Sigmoid colon (tissue), 7 donors: Measurements from ENCODE around the gene RAB7B. TPM values are rescaled to one million over a fixed set of nuclear protein-coding genes. Genes with fewer than 3 reads are reported as not detected.
A peak's percentile ranks its signal among the peaks of the same experiment; 100 is the strongest.

Experiments used
- DNase-seq: peaks from one replicate; pipeline ENCODE4 v3.0.0-alpha.2; 2019
- H3K27ac ChIP-seq, 4 donors: fragments of 200-600 bp; sonication (generic); one replicate each; pipeline ENCODE4 v1.5.1; 2016 to 2019; ENCODE audit warnings: mild to moderate bottlenecking in 1 of 4
- H3K27me3 ChIP-seq, 3 donors: fragments of 200-600 bp; sonication (generic); one replicate each; pipeline ENCODE4 v1.5.1; 2019; ENCODE audit warnings: mild to moderate bottlenecking in 1 of 3
- H3K36me3 ChIP-seq, 4 donors: fragments of 200-600 bp; sonication (generic); one replicate each; pipeline ENCODE4 v1.5.1; 2016 to 2019
- H3K4me1 ChIP-seq, 4 donors: fragments of 200-600 bp; sonication (generic); one replicate each; pipeline ENCODE4 v1.5.1; 2017 to 2019
- H3K4me3 ChIP-seq, 4 donors: fragments of 200-600 bp; sonication (generic); one replicate each; pipeline ENCODE4 v1.5.1; 2017 to 2019; ENCODE audit warnings: mild to moderate bottlenecking in 2 of 4, moderate library complexity in 1 of 4
- H3K9me3 ChIP-seq, 4 donors: fragments of 200-600 bp in 3 of 4; sonication (generic) in 3 of 4; one replicate each; pipeline versions ENCODE4 v1.5.1 to v1.6.1; 2013 to 2019
- EP300 ChIP-seq, 4 donors: sonication (generic); formaldehyde crosslinking; IDR thresholded peaks; one replicate each; pipeline ENCODE4 v1.6.1; 2017; ENCODE audit warnings: antibody characterized with exemption in 4 of 4
- POLR2A ChIP-seq, 2 donors: fragments of 450-650 bp; IDR thresholded peaks; one replicate each; pipeline ENCODE4 v1.6.1; 2016; ENCODE audit warnings: antibody characterized with exemption in 2 of 2, mild to moderate bottlenecking in 2 of 2, moderate library complexity in 2 of 2
- POLR2AphosphoS5 ChIP-seq, 4 donors: sonication (generic); formaldehyde crosslinking; IDR thresholded peaks; one replicate each; pipeline ENCODE4 v1.6.1; 2017; ENCODE audit warnings: antibody characterized with exemption in 4 of 4
- WGBS, 2 donors: extraction: QIAGEN DNeasy Blood & Tissue Kit; methylation state at CpG; one replicate each; pipeline ENCODE4 v1.1.7; 2013; 5-methylcytosine and 5-hydroxymethylcytosine counted together
- intact Hi-C: fragments of 100-400 bp; cut with DNase I; formaldehyde crosslinking; loops from one replicate; pipeline ENCODE4 v1.15.1; 2023
- polyA plus RNA-seq, 3 donors: library from polyadenylated mRNA; stranded (reverse); fragments of 200-250 nt; gene quantifications; one replicate each; pipeline ENCODE4 v1.2.3, GENCODE V29; 2013
- total RNA-seq, 4 donors: library from RNA; depleted of rRNA; stranded (reverse); fragments of >200 nt; gene quantifications; one replicate each; pipeline ENCODE4 v1.1.0, GENCODE V29; 2016
- TF ChIP-seq, protein P1 (sequence below), 4 experiments: fragments of 450-650 bp in 3 of 4; fragments of 200-600 bp in 1 of 4; IDR thresholded peaks; one replicate each; pipeline ENCODE4 v1.5.1; 2016 to 2019; ENCODE audit warnings: antibody characterized with exemption in 4 of 4, mild to moderate bottlenecking in 3 of 4, moderate library complexity in 2 of 4
- donor health status: healthy with polysubstance abuse.
- donor health status: Bipolar disorder and iron deficiency.
- donor health status: healthy.

Gene RAB7B
- total and polyA plus RNA-seq, 7 donors: 0.27 to 5.3 (median 1.8) TPM

DNA sequence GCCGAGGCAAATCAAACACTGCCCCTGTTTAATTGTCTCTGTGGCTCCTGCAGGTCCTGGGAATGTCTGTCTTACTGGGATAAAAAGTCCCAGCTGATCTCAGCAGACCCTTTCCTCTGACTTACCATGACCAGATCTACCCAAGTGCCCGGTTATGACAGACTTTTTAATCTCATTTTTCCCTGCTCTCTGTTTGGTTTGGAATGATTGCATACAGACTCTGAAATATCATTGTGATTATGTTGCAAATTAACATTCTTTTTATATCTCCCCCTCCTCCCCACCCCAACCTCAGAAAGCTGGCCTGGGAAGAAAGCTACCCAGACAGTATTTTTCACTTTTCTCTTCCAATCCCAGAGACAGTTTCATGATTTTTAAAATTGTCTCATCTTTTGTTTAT lies 16.3 kb downstream of the RAB7B start:
- Histone ChIP-seq H3K36me3 (peaks cover 0 to 11% (median 0%) of the 10 kb centered on the region in 4 donors), H3K4me1 (no peaks in the 10 kb centered on the region), H3K27ac (no peak overlapping the region), H3K4me3 (no peak overlapping the region), H3K27me3 (no peaks in the 10 kb centered on the region), H3K9me3 (no peaks in the 10 kb centered on the region)
- TF ChIP-seq, protein P1, sequence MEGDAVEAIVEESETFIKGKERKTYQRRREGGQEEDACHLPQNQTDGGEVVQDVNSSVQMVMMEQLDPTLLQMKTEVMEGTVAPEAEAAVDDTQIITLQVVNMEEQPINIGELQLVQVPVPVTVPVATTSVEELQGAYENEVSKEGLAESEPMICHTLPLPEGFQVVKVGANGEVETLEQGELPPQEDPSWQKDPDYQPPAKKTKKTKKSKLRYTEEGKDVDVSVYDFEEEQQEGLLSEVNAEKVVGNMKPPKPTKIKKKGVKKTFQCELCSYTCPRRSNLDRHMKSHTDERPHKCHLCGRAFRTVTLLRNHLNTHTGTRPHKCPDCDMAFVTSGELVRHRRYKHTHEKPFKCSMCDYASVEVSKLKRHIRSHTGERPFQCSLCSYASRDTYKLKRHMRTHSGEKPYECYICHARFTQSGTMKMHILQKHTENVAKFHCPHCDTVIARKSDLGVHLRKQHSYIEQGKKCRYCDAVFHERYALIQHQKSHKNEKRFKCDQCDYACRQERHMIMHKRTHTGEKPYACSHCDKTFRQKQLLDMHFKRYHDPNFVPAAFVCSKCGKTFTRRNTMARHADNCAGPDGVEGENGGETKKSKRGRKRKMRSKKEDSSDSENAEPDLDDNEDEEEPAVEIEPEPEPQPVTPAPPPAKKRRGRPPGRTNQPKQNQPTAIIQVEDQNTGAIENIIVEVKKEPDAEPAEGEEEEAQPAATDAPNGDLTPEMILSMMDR (IDR thresholded peaks at IDR 0.05): no peak
- no peak for TF ChIP-seq POLR2A (IDR thresholded peaks at IDR 0.05)
- no peak for TF ChIP-seq EP300 (IDR thresholded peaks at IDR 0.05)
- TF ChIP-seq POLR2AphosphoS5 (IDR thresholded peaks at IDR 0.05): no peak
- intact Hi-C loops: no loop called here
- DNase-seq: no peak
- WGBS, 2 donors: 69 to 73% methylated on average over 2 of the region's 2 CpGs

DNA sequence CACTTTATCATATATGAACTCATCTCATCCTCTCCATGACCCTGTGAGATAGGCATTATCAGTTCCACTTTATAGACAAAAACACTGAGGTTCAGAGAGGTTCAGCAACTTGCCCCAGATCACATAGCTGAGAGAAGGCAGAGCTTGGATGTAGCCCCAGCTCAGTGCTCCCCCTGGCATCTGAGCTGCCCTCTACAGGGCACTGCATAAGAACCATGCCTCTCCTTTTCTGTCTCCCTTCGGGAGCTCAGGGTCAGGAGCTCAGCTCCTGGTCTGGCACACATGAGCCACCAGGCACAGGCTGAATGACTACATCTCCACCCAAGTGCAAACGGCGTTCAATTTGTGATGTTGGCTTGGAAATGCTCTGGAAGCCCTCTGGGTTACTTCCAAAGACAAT lies 16.9 kb downstream of the RAB7B start:
- H3K9me3 ChIP-seq: no peaks in the 10 kb centered on the region
- H3K27me3 ChIP-seq: no peaks in the 10 kb centered on the region
- H3K36me3 ChIP-seq: peaks cover 0 to 5% (median 0%) of the 10 kb centered on the region in 4 donors
- DNase-seq: no peak
- no peak for TF ChIP-seq POLR2AphosphoS5 (IDR thresholded peaks at IDR 0.05)
- TF ChIP-seq, protein P1 (IDR thresholded peaks at IDR 0.05): no peak
- TF ChIP-seq POLR2A (IDR thresholded peaks at IDR 0.05): no peak
- TF ChIP-seq EP300 (IDR thresholded peaks at IDR 0.05): no peak
- intact Hi-C loops: no loop called here
- WGBS, 2 donors: 71 to 78% methylated on average over 3 of the region's 3 CpGs
- no peaks in the 10 kb centered on the region for H3K4me1 ChIP-seq
- H3K4me3 ChIP-seq: no peak overlapping the region
- H3K27ac ChIP-seq: no peak overlapping the region

DNA sequence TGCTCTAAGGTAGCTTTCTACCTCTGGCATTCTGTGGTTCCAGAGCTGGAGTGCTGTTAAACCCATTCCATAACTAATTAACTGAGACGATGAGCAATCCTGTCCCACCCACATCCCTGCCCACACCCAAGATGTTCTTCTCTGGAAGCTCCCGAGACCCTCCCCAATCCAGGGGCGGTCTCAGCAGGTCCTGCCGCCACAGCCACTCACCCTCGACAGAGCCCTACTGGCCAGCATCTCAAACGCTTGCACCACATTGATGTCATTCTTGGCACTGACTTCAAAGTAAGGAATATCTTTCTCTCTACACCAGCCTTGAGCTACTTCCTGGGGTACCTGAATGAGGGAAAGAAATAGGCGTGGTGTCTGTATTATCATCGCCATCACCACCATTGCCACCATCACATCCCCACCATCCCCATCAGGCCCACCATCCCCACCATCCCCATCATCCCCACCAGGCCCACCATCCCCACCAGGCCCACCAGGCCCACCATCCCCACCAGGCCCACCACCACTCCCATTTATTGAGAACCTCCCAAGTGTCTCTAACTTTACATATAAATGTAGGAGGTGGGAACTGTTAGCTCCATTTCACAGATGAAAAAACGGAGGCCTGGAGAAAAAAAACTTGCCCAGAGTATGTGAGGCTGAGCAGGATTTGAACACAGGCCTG lies 17.7 kb downstream of the RAB7B start:
- Histone ChIP-seq H3K4me3 (no peak overlapping the region), H3K27me3 (no peaks in the 10 kb centered on the region), H3K9me3 (no peaks in the 10 kb centered on the region), H3K27ac (no peak overlapping the region), H3K4me1 (no peaks in the 10 kb centered on the region), H3K36me3 (no peaks in the 10 kb centered on the region)
- TF ChIP-seq EP300 (IDR thresholded peaks at IDR 0.05) (no peak), POLR2AphosphoS5 (IDR thresholded peaks at IDR 0.05) (no peak), POLR2A (IDR thresholded peaks at IDR 0.05) (no peak)
- TF ChIP-seq, protein P1 (IDR thresholded peaks at IDR 0.05): no peak
- 77 to 85% methylated on average over 9 of the region's 9 CpGs for WGBS, 2 donors
- intact Hi-C loops: no loop called here
- DNase-seq: peak; percentile 46

DNA sequence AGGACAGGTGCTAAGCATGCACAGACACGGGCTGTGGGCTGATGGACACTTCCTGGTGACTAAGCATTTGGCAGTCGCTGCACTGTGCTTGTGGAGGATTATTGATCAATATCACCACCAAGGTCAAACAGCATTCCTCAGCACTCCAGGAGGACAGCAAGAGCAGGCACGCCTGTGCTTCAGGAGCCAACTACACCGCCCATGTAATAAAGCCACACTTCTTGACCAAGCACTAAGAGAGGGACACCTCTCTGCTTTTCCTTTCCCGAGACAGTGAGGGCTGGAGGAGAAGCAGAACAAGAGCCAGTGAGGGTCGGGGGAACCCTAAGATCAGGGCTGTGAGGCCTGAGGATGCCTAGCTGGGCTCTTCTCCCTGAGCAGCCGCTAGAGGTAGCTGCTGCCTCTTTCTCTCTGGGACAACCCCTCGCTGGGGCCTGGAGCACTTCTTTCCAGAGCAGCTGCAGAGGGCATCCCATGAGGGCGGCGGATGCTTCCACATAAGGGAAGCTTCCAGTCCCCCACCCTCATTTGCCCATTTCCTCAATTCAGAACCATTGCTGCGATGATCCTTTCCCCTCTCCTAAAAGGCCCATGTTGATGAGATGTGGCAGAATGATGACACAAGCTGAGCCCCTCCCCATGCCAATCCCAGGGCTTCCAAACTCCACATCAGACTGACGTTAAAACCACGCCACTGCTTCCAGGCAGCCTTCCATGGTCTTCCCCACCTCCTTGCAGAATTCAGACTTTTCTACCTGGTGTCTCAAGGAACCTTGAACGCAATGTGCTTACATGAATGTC lies 19.1 kb downstream of the RAB7B start:
- H3K4me1 ChIP-seq: no peaks in the 10 kb centered on the region
- TF ChIP-seq, protein P1 (IDR thresholded peaks at IDR 0.05): peak in 2 of 4 experiments; percentile 46 to 50
- TF ChIP-seq EP300 (IDR thresholded peaks at IDR 0.05) (no peak), POLR2A (IDR thresholded peaks at IDR 0.05) (no peak), POLR2AphosphoS5 (IDR thresholded peaks at IDR 0.05) (no peak)
- no peaks in the 10 kb centered on the region for H3K9me3 ChIP-seq
- peak; percentile 72 for DNase-seq
- no peaks in the 10 kb centered on the region for H3K27me3 ChIP-seq
- no peaks in the 10 kb centered on the region for H3K36me3 ChIP-seq
- H3K27ac ChIP-seq: no peak overlapping the region
- 29 to 40% methylated on average over 14 of the region's 14 CpGs for WGBS, 2 donors
- intact Hi-C loops: loop anchor here (5.0 kb wide), 1 partner anchor 123 kb away; no protein-coding TSS in a partner anchor
- no peak overlapping the region for H3K4me3 ChIP-seq
